GM12878 (cell line): ENCODE measurements around the gene AOAH. TPM values are rescaled to one million over a fixed set of nuclear protein-coding genes. Genes with fewer than 3 reads are reported as not detected.

Experiments used
- ATAC-seq: fragments of 200-7000 bp; cut with Tn5 transposase; 3 replicates; pipeline ENCODE4 v1.9.1; 2020; ENCODE audit warnings: mild to moderate bottlenecking, moderate library complexity
- BruUV-seq: library from RNA; stranded (reverse); fragments of 400-500 nt; replicated peaks from 2 replicates; lab custom pipeline; 2021; lab: Mats Ljungman, UMichigan
- CTCF ChIA-PET: fragments of 300-600 bp; sonication (Branson Sonifier 250); formaldehyde crosslinking; extraction: SDS; loops from one replicate; lab custom pipeline; 2021; ENCODE audit warnings: inconsistent platforms; lab: Yijun Ruan, JAX
- POLR2A ChIA-PET: fragments of 350-600 bp; formaldehyde crosslinking; extraction: SDS; loops from one replicate; lab custom pipeline; 2021; ENCODE audit warnings: inconsistent platforms; lab: Charles Lee
- RAD21 ChIA-PET: fragments of 300-600 bp; sonication (Branson Sonifier 250); formaldehyde crosslinking; loops from one replicate; lab custom pipeline; 2023; ENCODE audit warnings: antibody characterized with exemption; ENCODE audit not compliant: unreplicated experiment; lab: Charles Lee
- SMC1A ChIA-PET: fragments of 300-600 bp; sonication (Branson Sonifier 250); formaldehyde crosslinking; loops from one replicate; lab custom pipeline; 2023; ENCODE audit not compliant: unreplicated experiment, uncharacterized antibody; lab: Charles Lee
- DNase-seq: peaks from one replicate; pipeline ENCODE4 v3.0.0-alpha.2; 2011; ENCODE audit warnings: low read depth, low spot score
- FAIRE-seq: peaks from 3 replicates; lab custom pipeline; 2011; peaks lifted over from hg19 to GRCh38; lab: Jason Lieb, UNC
- H2AFZ ChIP-seq: 2 replicates; pipeline ENCODE4 v1.6.0; 2011; ENCODE audit warnings: low read depth, low read length, control low read depth; ENCODE audit not compliant: control insufficient read depth
- H3K27ac ChIP-seq: 2 replicates; pipeline ENCODE4 v1.5.1; 2011; ENCODE audit warnings: control low read depth; ENCODE audit not compliant: control insufficient read depth, insufficient read depth
- H3K27me3 ChIP-seq, 2 experiments: replicated peaks in 1 of 2; 2 replicates each; pipeline versions ENCODE4 v1.6.0 to v1.6.1; 2011; ENCODE audit warnings: low read length in 1 of 2; ENCODE audit not compliant: control insufficient read depth in 2 of 2, insufficient read depth in 2 of 2
- H3K36me3 ChIP-seq, 2 experiments: 2 replicates each; pipeline ENCODE4 v1.5.1; 2011; ENCODE audit warnings: low read length in 1 of 2; ENCODE audit not compliant: control insufficient read depth in 2 of 2, insufficient read depth in 2 of 2
- H3K4me1 ChIP-seq: 2 replicates; pipeline ENCODE4 v1.6.1; 2011; ENCODE audit warnings: mild to moderate bottlenecking, low read length, moderate library complexity, mixed read lengths; ENCODE audit not compliant: control insufficient read depth, insufficient read depth
- H3K4me2 ChIP-seq: 2 replicates; pipeline ENCODE4 v1.6.0; 2011; ENCODE audit warnings: control low read depth; ENCODE audit not compliant: control insufficient read depth, insufficient read depth
- H3K4me3 ChIP-seq: fragments of 200-600 bp; sonication (generic); 2 replicates; pipeline ENCODE4 v1.5.1; 2016
- H3K79me2 ChIP-seq: 2 replicates; pipeline ENCODE4 v1.6.0; 2011; ENCODE audit warnings: low read length; ENCODE audit not compliant: control insufficient read depth, insufficient read depth
- H3K9ac ChIP-seq: 2 replicates; pipeline ENCODE4 v1.8.0; 2011; ENCODE audit warnings: low read length, control low read depth, mixed read lengths; ENCODE audit not compliant: control insufficient read depth, insufficient read depth
- H3K9me3 ChIP-seq: replicated peaks from 3 replicates; pipeline ENCODE4 v1.5.1; 2011; ENCODE audit warnings: mild to moderate bottlenecking, low read length; ENCODE audit not compliant: control insufficient read depth, insufficient read depth
- H4K20me1 ChIP-seq: 2 replicates; pipeline ENCODE4 v1.6.0; 2011; ENCODE audit not compliant: control insufficient read depth, insufficient read depth
- BCL3 ChIP-seq: IDR thresholded peaks from 2 replicates; pipeline ENCODE4 v1.6.1; 2011; ENCODE audit warnings: borderline replicate concordance, low read depth, mild to moderate bottlenecking, moderate library complexity, low read length; ENCODE audit not compliant: insufficient read depth, poor library complexity, severe bottlenecking
- CEBPB ChIP-seq, 2 experiments: fragments of 150-350 bp in 1 of 2; IDR thresholded peaks; 2 replicates each; pipeline ENCODE4 v1.6.1; 2012 to 2014; ENCODE audit warnings: low read depth in 2 of 2, low read length in 2 of 2, borderline replicate concordance in 1 of 2, inconsistent platforms in 1 of 2
- EZH2 ChIP-seq: IDR thresholded peaks from 2 replicates; pipeline ENCODE4 v1.6.1; 2012; ENCODE audit warnings: low read depth, mild to moderate bottlenecking, control low read depth, inconsistent platforms, low read length, borderline replicate concordance; ENCODE audit not compliant: control insufficient read depth
- GABPA ChIP-seq: IDR thresholded peaks from 2 replicates; pipeline ENCODE4 v1.6.1; 2014; ENCODE audit warnings: antibody characterized with exemption, low read depth, mild to moderate bottlenecking, inconsistent platforms
- GATAD2B ChIP-seq: fragments of 450-650 bp; conservative IDR thresholded peaks from 2 replicates; pipeline ENCODE4 v1.6.1; 2017; ENCODE audit warnings: low read depth, mild to moderate bottlenecking, moderate library complexity
- IKZF2 ChIP-seq, 2 experiments: fragments of 450-650 bp; IDR thresholded peaks; 2 replicates each; pipeline ENCODE4 v1.6.1; 2017; ENCODE audit warnings: mild to moderate bottlenecking in 2 of 2, moderate library complexity in 2 of 2
- MEF2A ChIP-seq: IDR thresholded peaks from 2 replicates; pipeline ENCODE4 v1.6.1; 2011; ENCODE audit warnings: low read depth, mild to moderate bottlenecking, low read length, moderate library complexity; ENCODE audit not compliant: insufficient read depth
- MEF2B ChIP-seq: fragments of 450-650 bp; IDR thresholded peaks from 2 replicates; pipeline ENCODE4 v1.6.1; 2018; ENCODE audit warnings: mild to moderate bottlenecking, moderate library complexity; ENCODE audit not compliant: partially characterized antibody, poor library complexity, severe bottlenecking
- MTA2 ChIP-seq: fragments of 450-650 bp; IDR thresholded peaks from 2 replicates; pipeline ENCODE4 v1.6.1; 2016; ENCODE audit warnings: low read depth, mild to moderate bottlenecking, moderate library complexity
- RFX5 ChIP-seq: IDR thresholded peaks from 2 replicates; pipeline ENCODE4 v1.6.1; 2011; ENCODE audit warnings: low read depth, low read length, improper control_type of control experiment
- SMAD1 ChIP-seq: fragments of 450-650 bp; IDR thresholded peaks from 2 replicates; pipeline ENCODE4 v1.6.1; 2018; ENCODE audit warnings: mild to moderate bottlenecking, low read depth; ENCODE audit not compliant: partially characterized antibody
- SPI1 ChIP-seq: IDR thresholded peaks from 2 replicates; pipeline ENCODE4 v1.6.1; 2011; ENCODE audit warnings: low read depth, mild to moderate bottlenecking, low read length, moderate library complexity, borderline replicate concordance; ENCODE audit not compliant: insufficient read depth
- ZNF207 ChIP-seq: fragments of 450-650 bp; IDR thresholded peaks from 2 replicates; pipeline ENCODE4 v1.6.1; 2014; ENCODE audit warnings: antibody characterized with exemption, mild to moderate bottlenecking, borderline replicate concordance
- WGBS: methylation state at CpG from one replicate; pipeline ENCODE4 v1.1.6; 2016; ENCODE audit warnings: low lambda C conversion rate; ENCODE audit not compliant: insufficient replicate concordance, insufficient coverage; ENCODE audit errors: missing lambda C conversion rate; 5-methylcytosine and 5-hydroxymethylcytosine counted together
- in situ Hi-C: fragments of 300-500 bp; cut with MboI; formaldehyde crosslinking; loops from 9 replicates; pipeline ENCODE4 v1.14.3; 2018; ENCODE audit warnings: mixed read lengths
- intact Hi-C: fragments of 100-400 bp; cut with micrococcal nuclease; formaldehyde crosslinking; loops from one replicate; pipeline ENCODE4 v1.14.2; 2022; ENCODE audit not compliant: unreplicated experiment
- polyA plus RNA-seq, 11 experiments: library from polyadenylated mRNA; depleted of rRNA in 4 of 11; unstranded in 6 of 11; stranded (reverse) in 5 of 11; fragments of >200 nt; fragmentation: Nextera tagmentation in 4 of 11; fragmentation: Illumina TruSeq in 1 of 11; extraction: Ambion mirVana in 4 of 11; extraction: Trizol in 1 of 11; gene quantifications; 1 replicate in 1 of 11; 2 replicates in 10 of 11; pipeline versions ENCODE4 v1.2.1 to v1.2.3, GENCODE V29; 2011 to 2016; ENCODE audit warnings: inconsistent platforms in 2 of 11, missing spikeins in 2 of 11, low read depth in 1 of 11
- total RNA-seq, 4 experiments: library from RNA; depleted of rRNA in 3 of 4; stranded (reverse); fragments of >200 nt in 3 of 4; fragmentation: Illumina TruSeq in 1 of 4; extraction: Trizol in 1 of 4; gene quantifications; 2 replicates each; pipeline versions ENCODE4 v1.2.1 to v1.2.3, GENCODE V29; 2013 to 2021

Gene AOAH
- total and polyA plus RNA-seq, 10 of the 15 experiments (the other 5 are each of a cell fraction or from before 2014, with no cell fraction given) = 0.32 to 2.8 (median 1.4) TPM

GRCh38 chr7:36708767-36709166 is 15.5 kb downstream of the AOAH start:
- WGBS = 40% methylated on average over 5 of the region's 5 CpGs
- ChIA-PET CTCF (interaction anchor here (0.7 to 1.0 kb wide), 3 partner anchors 11 to 490 kb away, joined by 3 read pairs; no protein-coding TSS in a partner anchor), POLR2A (no interaction called here)
- no TSS peak for BruUV-seq
- in situ Hi-C loops = no loop called here
- Histone ChIP-seq H4K20me1 (no peaks in the 10 kb centered on the region), H3K36me3 (no peaks in the 10 kb centered on the region), H3K9ac (no peak overlapping the region), H3K4me1 (no peaks in the 10 kb centered on the region), H3K4me3 (no peak overlapping the region), H3K79me2 (no peaks in the 10 kb centered on the region), H3K9me3 (no peaks in the 10 kb centered on the region; the same call in 2 of the 3 replicates), H3K4me2 (no peak overlapping the region)
- intact Hi-C loops = no loop called here
- FAIRE-seq = no peak
- DNase-seq = no peak
- TF ChIP-seq CEBPB (IDR thresholded peaks at IDR 0.05; ENCODE audit: borderline replicate concordance in 1 of 2, low read depth in 2 of 2, low read length in 2 of 2) = no peak
- TF ChIP-seq MTA2 = no peak
- TF ChIP-seq, all 136 proteins: peak for 0
- no peak for ATAC-seq
- Histone ChIP-seq H2AFZ (no peak overlapping the region), H3K27ac (no peak overlapping the region), H3K27me3 (no peaks in the 10 kb centered on the region)
- ChIA-PET SMC1A (interaction anchor here (0.5 to 1.4 kb wide), 2 partner anchors 11 to 17 kb away, joined by 3 to 5 read pairs; no protein-coding TSS in a partner anchor), RAD21 (interaction anchor here (1.1 kb wide), 1 partner anchor 20 kb away, joined by 4 read pairs; no protein-coding TSS in a partner anchor)

GRCh38 chr7:36707898-36708297 is 16.4 kb downstream of the AOAH start:
- no peaks in the 10 kb centered on the region for H3K36me3 ChIP-seq
- H3K4me1 ChIP-seq = no peaks in the 10 kb centered on the region
- POLR2A ChIA-PET = no interaction called here
- in situ Hi-C loops (no loop called here), intact Hi-C loops (no loop called here)
- no peak for ATAC-seq
- 74% methylated on average over 4 of the region's 4 CpGs for WGBS
- DNase-seq = no peak
- H3K4me2 ChIP-seq = no peak overlapping the region
- no peak overlapping the region for H3K27ac ChIP-seq
- SMC1A ChIA-PET = no interaction called here
- RAD21 ChIA-PET = no interaction called here
- FAIRE-seq = no peak
- no peak overlapping the region for H3K4me3 ChIP-seq
- H2AFZ ChIP-seq = no peak overlapping the region
- CTCF ChIA-PET = no interaction called here
- no peaks in the 10 kb centered on the region for H4K20me1 ChIP-seq
- H3K79me2 ChIP-seq = no peaks in the 10 kb centered on the region
- no peak overlapping the region for H3K9ac ChIP-seq
- no peaks in the 10 kb centered on the region; the same call in 2 of the 3 replicates for H3K9me3 ChIP-seq
- BruUV-seq = no TSS peak
- no peaks in the 10 kb centered on the region for H3K27me3 ChIP-seq
- no peak for TF ChIP-seq GATAD2B
- no peak for TF ChIP-seq BCL3
- no peak for TF ChIP-seq ZNF207
- TF ChIP-seq MEF2A = no peak
- TF ChIP-seq GABPA = no peak
- no peak for TF ChIP-seq SPI1
- TF ChIP-seq RFX5 = no peak
- no peak for TF ChIP-seq SMAD1
- TF ChIP-seq IKZF2 (IDR thresholded peaks at IDR 0.05) = no peak
- TF ChIP-seq MEF2B = no peak
- no peak for TF ChIP-seq EZH2
